Epidermal melanocyte (primary cell): ENCODE results near the gene RHEBL1.
"Not testable (repeated sequence)": the region's sequence is repeated elsewhere in the genome, so short reads cannot be mapped to it uniquely, and the experiment has no call there.

Experiments
- DNase-seq: peaks from one replicate; pipeline ENCODE4 v3.0.0; 2011; ENCODE audit warnings: low spot score; ENCODE audit not compliant: insufficient read length

The RHEBL1 gene

GRCh38 chr12:49089821-49090773 is 20.3 kb upstream of the RHEBL1 start:
- no peak for DNase-seq

- no peak for DNase-seq
Observed at GRCh38 chr12:49088932-49089330, 19.2 kb upstream of the RHEBL1 start.

DNA sequence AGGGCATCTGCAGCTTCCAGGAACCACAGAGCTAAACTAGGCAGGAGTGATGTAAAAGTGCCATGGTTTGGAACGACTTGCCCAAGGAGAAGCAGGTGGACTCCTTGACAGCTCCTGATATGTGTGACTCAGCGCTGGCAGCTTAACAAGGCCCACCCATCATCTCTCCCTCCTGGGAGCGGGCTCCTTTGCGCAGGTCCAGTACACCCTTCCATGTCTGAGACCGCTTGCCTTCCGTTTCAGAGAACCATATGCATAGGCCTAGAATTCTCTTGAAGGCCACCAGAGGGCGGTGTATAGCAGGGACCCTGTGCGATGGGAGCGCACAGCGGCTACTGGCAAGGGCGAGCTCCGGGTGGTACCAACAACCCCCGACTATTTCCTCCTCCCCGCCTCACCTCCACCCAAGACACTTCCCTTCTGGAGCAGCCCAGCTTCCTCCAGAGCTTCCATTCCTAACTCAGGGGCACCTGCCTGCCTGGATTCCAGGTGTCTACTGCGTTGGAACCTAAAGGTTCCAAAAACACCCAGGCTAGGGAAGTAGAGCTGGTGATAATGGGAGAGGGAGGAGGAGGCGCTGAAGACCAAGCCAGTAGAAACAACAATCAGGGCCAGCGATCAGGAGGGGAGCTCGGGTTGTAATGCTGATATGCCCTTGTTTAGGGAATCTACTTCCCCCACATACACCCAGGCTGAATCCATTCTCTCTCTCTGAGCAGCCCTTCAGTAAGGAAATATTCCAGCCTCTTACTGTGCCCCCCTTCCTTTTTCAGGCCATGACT is 18.6 kb upstream of the RHEBL1 start:
- peak; percentile 90 for DNase-seq

- DNase-seq, result no peak
Observed at GRCh38 chr12:49086116-49086515, 16.3 kb upstream of the RHEBL1 start.

- DNase-seq, result no peak
Observed at GRCh38 chr12:49084438-49084837, 14.7 kb upstream of the RHEBL1 start.

- no peak for DNase-seq
Observed at GRCh38 chr12:49079793-49080192, 10.0 kb upstream of the RHEBL1 start.

DNA sequence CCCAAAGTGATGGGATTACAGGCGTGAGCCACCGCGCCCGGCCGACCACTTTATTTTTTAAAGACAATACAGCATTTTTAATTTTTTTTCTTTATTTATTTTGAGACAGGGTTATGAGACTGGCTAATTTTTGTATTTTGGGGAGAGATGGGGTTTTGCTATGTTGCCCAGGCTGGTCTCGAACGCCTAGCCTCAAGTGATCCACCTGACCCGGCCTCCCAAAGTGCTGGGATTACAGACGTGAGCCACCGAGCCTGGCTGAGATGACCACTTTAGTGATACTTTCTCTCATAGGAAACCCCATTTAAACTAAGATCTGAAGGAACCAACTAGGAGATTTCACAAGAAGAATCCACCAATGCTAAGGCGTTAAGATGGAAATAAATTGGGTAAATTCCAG is 1.2 kb upstream of the RHEBL1 start:
- no peak for DNase-seq

- no peak for DNase-seq
Observed at GRCh38 chr12:49068879-49069506, 786 bp downstream of the RHEBL1 start.

GRCh38 chr12:49066120-49066519 is 3.7 kb downstream of the RHEBL1 start:
- no peak for DNase-seq

- DNase-seq, result no peak
Observed at GRCh38 chr12:49064767-49065152, 5.0 kb downstream of the RHEBL1 start.

GRCh38 chr12:49061916-49062315 is 7.9 kb downstream of the RHEBL1 start:
- DNase-seq, result not testable (repeated sequence)

- DNase-seq, result peak; percentile 13
Observed at GRCh38 chr12:49061157-49061650, 8.6 kb downstream of the RHEBL1 start.

- peak; percentile 98 for DNase-seq
Observed at GRCh38 chr12:49060237-49061156, 9.3 kb downstream of the RHEBL1 start, which contains the start of gene KMT2D. Gene KMT2D (minus strand): TSS chr12:49060794. CDS start chr12:49055324, 5,470 bp downstream.

GRCh38 chr12:49059299-49060171 is 10.2 kb downstream of the RHEBL1 start:
- peak; percentile 22 for DNase-seq

DNA sequence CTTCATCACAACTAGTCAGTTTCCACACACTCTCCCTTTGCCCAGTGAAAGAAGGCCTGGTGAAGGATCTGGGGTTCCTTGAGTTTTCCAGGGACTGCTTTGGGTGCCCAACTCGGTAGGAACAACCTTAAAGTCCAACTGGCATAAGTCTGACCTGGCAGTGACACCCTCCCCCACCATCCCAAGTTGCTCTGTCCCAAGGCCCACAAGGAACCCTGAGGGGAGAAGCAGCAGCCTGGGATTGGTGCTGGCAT is 10.8 kb downstream of the RHEBL1 start:
- no peak for DNase-seq

DNA sequence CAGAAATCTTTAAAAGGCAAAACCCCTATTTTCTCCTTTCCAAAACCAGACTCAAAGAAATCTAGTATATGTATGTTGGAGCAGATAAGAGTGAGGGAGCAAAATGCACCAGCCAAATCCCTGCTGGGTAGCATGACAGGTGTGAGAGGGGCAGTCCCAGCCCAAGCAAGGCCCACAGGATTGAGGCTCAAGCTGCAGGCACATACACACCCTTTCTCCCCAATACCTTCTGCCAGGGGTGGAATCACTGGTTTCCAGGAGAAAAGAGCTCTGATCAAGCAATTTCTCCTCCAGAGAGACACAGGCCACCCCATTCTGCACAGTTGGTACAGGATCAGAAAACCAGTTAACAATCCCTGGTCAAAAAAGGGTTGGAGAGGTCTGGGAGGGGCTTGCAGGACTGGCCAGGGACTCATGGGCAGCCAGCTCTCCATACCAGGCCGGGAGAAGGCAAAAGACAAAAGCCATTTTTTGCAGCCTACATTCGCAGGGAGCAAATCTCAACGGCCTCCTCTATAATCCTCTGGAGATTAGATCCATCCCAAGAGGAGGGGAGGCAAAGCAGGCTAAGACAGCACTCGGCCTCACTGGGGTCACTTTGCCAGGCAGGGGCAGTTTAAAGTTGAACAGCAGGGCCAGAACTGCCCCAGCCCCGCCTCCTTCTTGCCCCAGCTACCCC is 11.3 kb downstream of the RHEBL1 start:
- peak; percentile 15 for DNase-seq

DNA sequence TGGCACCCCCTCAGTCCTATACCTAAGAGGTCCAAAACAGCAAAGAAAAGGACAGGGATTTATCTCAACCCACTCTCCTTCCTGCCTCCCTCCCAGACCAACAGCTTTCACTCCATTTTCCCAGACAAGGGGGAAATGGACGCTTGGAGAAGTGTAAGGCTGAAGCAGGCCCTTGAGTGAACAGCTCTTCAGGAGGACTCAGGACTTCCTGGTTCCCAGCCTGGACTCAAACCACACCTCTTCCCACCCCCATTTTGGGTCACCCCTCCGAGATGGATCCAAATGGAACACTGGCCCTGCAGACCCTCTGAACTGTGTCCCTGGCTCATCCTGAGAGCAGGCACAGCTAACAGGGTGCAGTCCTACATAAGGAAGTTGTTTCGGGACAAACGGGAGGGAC is 11.9 kb downstream of the RHEBL1 start:
- peak; percentile 14 for DNase-seq

- peak; percentile 96 for DNase-seq
Observed at GRCh38 chr12:49055978-49056754, 13.6 kb downstream of the RHEBL1 start.
